GM23338 (cell line): ENCODE measurements around the gene CNDP1. TPM values are rescaled to one million over a fixed set of nuclear protein-coding genes. Genes with fewer than 3 reads are reported as not detected.

Experiments used
- ATAC-seq: fragments of 200-7000 bp; cut with Tn5 transposase; 3 replicates; pipeline ENCODE4 v1.9.1; 2020
- DNase-seq: peaks from one replicate; pipeline ENCODE4 v3.0.0-alpha.2; 2015; ENCODE audit warnings: low spot score
- H2AFZ ChIP-seq: fragments of 200-600 bp; sonication (generic); 2 replicates; pipeline ENCODE4 v1.8.0; 2016; ENCODE audit warnings: antibody characterized with exemption, mild to moderate bottlenecking, moderate library complexity
- H3F3A ChIP-seq: fragments of 200-600 bp; sonication (generic); replicated peaks from 2 replicates; pipeline ENCODE4 v1.8.0; 2017; ENCODE audit warnings: antibody characterized with exemption, mixed run types, low read depth
- H3K27ac ChIP-seq: fragments of 200-600 bp; sonication (generic); 2 replicates; pipeline ENCODE4 v1.6.1; 2016; ENCODE audit warnings: low read depth
- H3K27me3 ChIP-seq: fragments of 200-600 bp; sonication (generic); 2 replicates; pipeline ENCODE4 v1.8.0; 2016; ENCODE audit warnings: mild to moderate bottlenecking, mixed run types, moderate library complexity; ENCODE audit not compliant: insufficient read depth
- H3K36me3 ChIP-seq: fragments of 200-600 bp; sonication (generic); 2 replicates; pipeline ENCODE4 v1.8.0; 2016; ENCODE audit warnings: mild to moderate bottlenecking; ENCODE audit not compliant: insufficient read depth
- H3K4me1 ChIP-seq: fragments of 200-600 bp; sonication (generic); 2 replicates; pipeline ENCODE4 v1.8.0; 2016; ENCODE audit warnings: mild to moderate bottlenecking, moderate library complexity; ENCODE audit not compliant: insufficient read depth
- H3K4me2 ChIP-seq: fragments of 200-600 bp; sonication (generic); 2 replicates; pipeline ENCODE4 v1.7.1; 2017; ENCODE audit warnings: mixed run types
- H3K4me3 ChIP-seq: fragments of 200-600 bp; sonication (generic); 2 replicates; pipeline ENCODE4 v1.6.1; 2016; ENCODE audit warnings: mixed run types
- H3K79me2 ChIP-seq: fragments of 200-600 bp; sonication (generic); replicated peaks from 2 replicates; pipeline ENCODE4 v1.8.0; 2017; ENCODE audit warnings: mild to moderate bottlenecking; ENCODE audit not compliant: insufficient read depth
- H3K9me2 ChIP-seq: fragments of 200-600 bp; sonication (generic); 2 replicates; pipeline ENCODE4 v1.8.0; 2017; ENCODE audit not compliant: insufficient read depth
- H4K20me1 ChIP-seq: fragments of 200-600 bp; sonication (generic); replicated peaks from 2 replicates; pipeline ENCODE4 v1.8.0; 2017; ENCODE audit warnings: mild to moderate bottlenecking; ENCODE audit not compliant: insufficient read depth
- H3K27ac Mint-ChIP-seq: 2 replicates; pipeline ENCODE4 v1.8.0; 2020; ENCODE audit warnings: inconsistent platforms, mild to moderate bottlenecking, moderate library complexity, mixed read lengths
- H3K27me3 Mint-ChIP-seq: 3 replicates; pipeline ENCODE4 v1.8.0; 2022; ENCODE audit warnings: low read depth, mild to moderate bottlenecking, moderate library complexity, mixed read lengths, inconsistent platforms; ENCODE audit not compliant: insufficient read depth, poor library complexity
- H3K36me3 Mint-ChIP-seq: 3 replicates; pipeline ENCODE4 v1.8.0; 2021; ENCODE audit warnings: low read depth, mild to moderate bottlenecking, inconsistent platforms, moderate library complexity, mixed read lengths
- H3K4me1 Mint-ChIP-seq: 3 replicates; pipeline ENCODE4 v1.8.0; 2020; ENCODE audit warnings: mild to moderate bottlenecking, inconsistent platforms, mixed read lengths
- H3K4me3 Mint-ChIP-seq: 3 replicates; pipeline ENCODE4 v1.8.0; 2021; ENCODE audit warnings: moderate library complexity, mild to moderate bottlenecking, inconsistent platforms, mixed read lengths
- H3K9me3 Mint-ChIP-seq: 3 replicates; pipeline ENCODE4 v1.8.0; 2020; ENCODE audit warnings: moderate library complexity, mild to moderate bottlenecking, inconsistent platforms, mixed read lengths
- CREB1 ChIP-seq: fragments of 250-450 bp; sonication (Bioruptor Pico); IDR thresholded peaks from 2 replicates; pipeline ENCODE4 v1.5.0; 2020; ENCODE audit warnings: low read depth, mild to moderate bottlenecking, moderate library complexity
- CTCF ChIP-seq, 2 experiments: fragments of 200-600 bp in 1 of 2; sonication (generic) in 1 of 2; conservative IDR thresholded peaks; 2 replicates each; pipeline versions ENCODE4 v1.5.1 to v1.6.1; 2016 to 2017; ENCODE audit warnings: antibody characterized with exemption in 2 of 2, low read depth in 2 of 2, mild to moderate bottlenecking in 2 of 2, moderate library complexity in 1 of 2
- EZH2 ChIP-seq: fragments of 200-600 bp; sonication (generic); IDR thresholded peaks from one replicate; pipeline ENCODE4 v1.8.0; 2017; ENCODE audit warnings: antibody characterized with exemption, mild to moderate bottlenecking, low read depth; ENCODE audit not compliant: unreplicated experiment
- EZH2phosphoT487 ChIP-seq: fragments of 200-600 bp; sonication (generic); IDR thresholded peaks from one replicate; pipeline ENCODE4 v1.8.1; 2018; ENCODE audit warnings: antibody characterized with exemption; ENCODE audit not compliant: unreplicated experiment
- JUNB ChIP-seq: IDR thresholded peaks from one replicate; pipeline ENCODE4 v1.6.1; 2016; ENCODE audit warnings: antibody characterized with exemption; ENCODE audit not compliant: unreplicated experiment
- NANOG ChIP-seq: IDR thresholded peaks from 2 replicates; pipeline ENCODE4 v1.6.1; 2016; ENCODE audit warnings: antibody characterized with exemption, borderline replicate concordance
- POLR2AphosphoS5 ChIP-seq: IDR thresholded peaks from 2 replicates; pipeline ENCODE4 v1.6.1; 2016; ENCODE audit warnings: antibody characterized with exemption, low read depth
- REST ChIP-seq: IDR thresholded peaks from one replicate; pipeline ENCODE4 v1.6.1; 2018; ENCODE audit warnings: antibody characterized with exemption; ENCODE audit not compliant: unreplicated experiment
- STAT1 ChIP-seq: IDR thresholded peaks from one replicate; pipeline ENCODE4 v1.6.1; 2016; ENCODE audit warnings: antibody characterized with exemption; ENCODE audit not compliant: unreplicated experiment
- ZNF331 ChIP-seq: fragments of 250-450 bp; sonication (Bioruptor Pico); IDR thresholded peaks from 2 replicates; pipeline ENCODE4 v1.5.0; 2020; ENCODE audit warnings: low read depth, mild to moderate bottlenecking, moderate library complexity
- long read RNA-seq: library from polyadenylated mRNA; unstranded; transcript quantifications from one replicate; pipeline ENCODE4 v2.0.0, GENCODE V29; 2020; ENCODE audit not compliant: unreplicated experiment
- polyA plus RNA-seq: library from polyadenylated mRNA; unstranded; fragments of >200 nt; fragmentation: Nextera tagmentation; extraction: Ambion mirVana; gene quantifications from 2 replicates; pipeline ENCODE4 v1.2.1, GENCODE V29; 2016
- total RNA-seq: library from RNA; depleted of rRNA; stranded (reverse); fragments of >200 nt; shearing (Covaris generic); gene quantifications from 2 replicates; pipeline ENCODE4 v1.2.3, GENCODE V29; 2014; rRNA removed
- TF ChIP-seq, protein P1 (sequence below): fragments of 250-450 bp; sonication (Bioruptor Pico); IDR thresholded peaks from 2 replicates; pipeline ENCODE4 v1.5.0; 2020; ENCODE audit warnings: mild to moderate bottlenecking, moderate library complexity

Gene CNDP1, protein sequence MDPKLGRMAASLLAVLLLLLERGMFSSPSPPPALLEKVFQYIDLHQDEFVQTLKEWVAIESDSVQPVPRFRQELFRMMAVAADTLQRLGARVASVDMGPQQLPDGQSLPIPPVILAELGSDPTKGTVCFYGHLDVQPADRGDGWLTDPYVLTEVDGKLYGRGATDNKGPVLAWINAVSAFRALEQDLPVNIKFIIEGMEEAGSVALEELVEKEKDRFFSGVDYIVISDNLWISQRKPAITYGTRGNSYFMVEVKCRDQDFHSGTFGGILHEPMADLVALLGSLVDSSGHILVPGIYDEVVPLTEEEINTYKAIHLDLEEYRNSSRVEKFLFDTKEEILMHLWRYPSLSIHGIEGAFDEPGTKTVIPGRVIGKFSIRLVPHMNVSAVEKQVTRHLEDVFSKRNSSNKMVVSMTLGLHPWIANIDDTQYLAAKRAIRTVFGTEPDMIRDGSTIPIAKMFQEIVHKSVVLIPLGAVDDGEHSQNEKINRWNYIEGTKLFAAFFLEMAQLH
- total RNA-seq, result 0.03 TPM in 1 of 2 replicates, not detected in the other
- 0.11 TPM in 1 of 2 replicates, not detected in the other for polyA plus RNA-seq
- long read RNA-seq, result 0 reads

DNA sequence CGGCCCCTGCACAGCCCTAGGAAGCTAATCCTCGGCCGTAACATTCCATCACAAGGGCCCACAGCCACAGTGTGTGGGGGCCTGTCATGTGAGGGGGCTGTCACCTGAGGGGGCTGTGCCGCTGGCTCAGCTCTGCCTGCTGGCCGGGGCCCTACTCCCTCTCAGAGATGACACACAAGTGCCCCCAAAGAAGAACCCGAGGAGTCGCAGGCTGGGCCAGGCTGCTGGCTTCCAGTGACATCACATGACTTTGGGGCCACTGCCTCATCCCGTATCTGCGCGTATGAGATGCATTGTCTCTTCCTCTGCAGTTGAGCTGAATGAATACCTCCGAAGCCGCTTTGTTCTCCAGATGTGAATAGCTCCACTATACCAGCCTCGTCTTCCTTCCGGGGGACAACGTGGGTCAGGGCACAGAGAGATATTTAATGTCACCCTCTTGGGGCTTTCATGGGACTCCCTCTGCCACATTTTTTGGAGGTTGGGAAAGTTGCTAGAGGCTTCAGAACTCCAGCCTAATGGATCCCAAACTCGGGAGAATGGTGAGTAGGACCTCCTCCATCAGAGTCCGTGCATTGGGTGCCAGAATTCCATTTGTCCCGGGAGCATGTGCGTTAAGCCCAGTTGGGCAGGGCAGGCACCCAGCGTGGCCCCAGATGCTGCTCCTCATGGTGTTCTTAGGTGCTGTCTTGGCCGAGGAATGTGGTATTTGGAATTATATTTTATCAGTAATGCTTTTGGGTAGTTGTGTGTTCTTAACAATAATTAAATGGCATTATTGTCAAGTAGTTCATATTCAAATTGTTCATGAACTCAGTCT is at the start of gene CNDP1:
CNDP1 (plus strand) TSS at position 351 of the 820 bp plus-strand sequence; CDS start at position 519, 168 bp downstream.
- Mint-ChIP-seq H3K4me3 (no peak within 1 kb of the TSS), H3K27me3 (peaks cover 1% of the 10 kb centered on the region), H3K27ac (no peak within 1 kb of the TSS; the same call in 1 of the 2 replicates), H3K36me3 (no peaks in the 10 kb centered on the region; the same call in 2 of the 3 replicates), H3K4me1 (no peaks in the 10 kb centered on the region), H3K9me3 (no peaks in the 10 kb centered on the region; the same call in none of the 3 replicates)
- DNase-seq (no peak), ATAC-seq (peak; percentile 33; the same call in 2 of the 3 replicates)
- H3K27ac ChIP-seq, result no peak within 1 kb of the TSS
- TF ChIP-seq STAT1, result no peak
- no peak for TF ChIP-seq REST
- no peak for TF ChIP-seq POLR2AphosphoS5
- no peak for TF ChIP-seq CTCF (conservative IDR thresholded peaks at IDR 0.05; ENCODE audit: low read depth in 2 of 2)
- no peak for TF ChIP-seq NANOG
- TF ChIP-seq, protein P1, sequence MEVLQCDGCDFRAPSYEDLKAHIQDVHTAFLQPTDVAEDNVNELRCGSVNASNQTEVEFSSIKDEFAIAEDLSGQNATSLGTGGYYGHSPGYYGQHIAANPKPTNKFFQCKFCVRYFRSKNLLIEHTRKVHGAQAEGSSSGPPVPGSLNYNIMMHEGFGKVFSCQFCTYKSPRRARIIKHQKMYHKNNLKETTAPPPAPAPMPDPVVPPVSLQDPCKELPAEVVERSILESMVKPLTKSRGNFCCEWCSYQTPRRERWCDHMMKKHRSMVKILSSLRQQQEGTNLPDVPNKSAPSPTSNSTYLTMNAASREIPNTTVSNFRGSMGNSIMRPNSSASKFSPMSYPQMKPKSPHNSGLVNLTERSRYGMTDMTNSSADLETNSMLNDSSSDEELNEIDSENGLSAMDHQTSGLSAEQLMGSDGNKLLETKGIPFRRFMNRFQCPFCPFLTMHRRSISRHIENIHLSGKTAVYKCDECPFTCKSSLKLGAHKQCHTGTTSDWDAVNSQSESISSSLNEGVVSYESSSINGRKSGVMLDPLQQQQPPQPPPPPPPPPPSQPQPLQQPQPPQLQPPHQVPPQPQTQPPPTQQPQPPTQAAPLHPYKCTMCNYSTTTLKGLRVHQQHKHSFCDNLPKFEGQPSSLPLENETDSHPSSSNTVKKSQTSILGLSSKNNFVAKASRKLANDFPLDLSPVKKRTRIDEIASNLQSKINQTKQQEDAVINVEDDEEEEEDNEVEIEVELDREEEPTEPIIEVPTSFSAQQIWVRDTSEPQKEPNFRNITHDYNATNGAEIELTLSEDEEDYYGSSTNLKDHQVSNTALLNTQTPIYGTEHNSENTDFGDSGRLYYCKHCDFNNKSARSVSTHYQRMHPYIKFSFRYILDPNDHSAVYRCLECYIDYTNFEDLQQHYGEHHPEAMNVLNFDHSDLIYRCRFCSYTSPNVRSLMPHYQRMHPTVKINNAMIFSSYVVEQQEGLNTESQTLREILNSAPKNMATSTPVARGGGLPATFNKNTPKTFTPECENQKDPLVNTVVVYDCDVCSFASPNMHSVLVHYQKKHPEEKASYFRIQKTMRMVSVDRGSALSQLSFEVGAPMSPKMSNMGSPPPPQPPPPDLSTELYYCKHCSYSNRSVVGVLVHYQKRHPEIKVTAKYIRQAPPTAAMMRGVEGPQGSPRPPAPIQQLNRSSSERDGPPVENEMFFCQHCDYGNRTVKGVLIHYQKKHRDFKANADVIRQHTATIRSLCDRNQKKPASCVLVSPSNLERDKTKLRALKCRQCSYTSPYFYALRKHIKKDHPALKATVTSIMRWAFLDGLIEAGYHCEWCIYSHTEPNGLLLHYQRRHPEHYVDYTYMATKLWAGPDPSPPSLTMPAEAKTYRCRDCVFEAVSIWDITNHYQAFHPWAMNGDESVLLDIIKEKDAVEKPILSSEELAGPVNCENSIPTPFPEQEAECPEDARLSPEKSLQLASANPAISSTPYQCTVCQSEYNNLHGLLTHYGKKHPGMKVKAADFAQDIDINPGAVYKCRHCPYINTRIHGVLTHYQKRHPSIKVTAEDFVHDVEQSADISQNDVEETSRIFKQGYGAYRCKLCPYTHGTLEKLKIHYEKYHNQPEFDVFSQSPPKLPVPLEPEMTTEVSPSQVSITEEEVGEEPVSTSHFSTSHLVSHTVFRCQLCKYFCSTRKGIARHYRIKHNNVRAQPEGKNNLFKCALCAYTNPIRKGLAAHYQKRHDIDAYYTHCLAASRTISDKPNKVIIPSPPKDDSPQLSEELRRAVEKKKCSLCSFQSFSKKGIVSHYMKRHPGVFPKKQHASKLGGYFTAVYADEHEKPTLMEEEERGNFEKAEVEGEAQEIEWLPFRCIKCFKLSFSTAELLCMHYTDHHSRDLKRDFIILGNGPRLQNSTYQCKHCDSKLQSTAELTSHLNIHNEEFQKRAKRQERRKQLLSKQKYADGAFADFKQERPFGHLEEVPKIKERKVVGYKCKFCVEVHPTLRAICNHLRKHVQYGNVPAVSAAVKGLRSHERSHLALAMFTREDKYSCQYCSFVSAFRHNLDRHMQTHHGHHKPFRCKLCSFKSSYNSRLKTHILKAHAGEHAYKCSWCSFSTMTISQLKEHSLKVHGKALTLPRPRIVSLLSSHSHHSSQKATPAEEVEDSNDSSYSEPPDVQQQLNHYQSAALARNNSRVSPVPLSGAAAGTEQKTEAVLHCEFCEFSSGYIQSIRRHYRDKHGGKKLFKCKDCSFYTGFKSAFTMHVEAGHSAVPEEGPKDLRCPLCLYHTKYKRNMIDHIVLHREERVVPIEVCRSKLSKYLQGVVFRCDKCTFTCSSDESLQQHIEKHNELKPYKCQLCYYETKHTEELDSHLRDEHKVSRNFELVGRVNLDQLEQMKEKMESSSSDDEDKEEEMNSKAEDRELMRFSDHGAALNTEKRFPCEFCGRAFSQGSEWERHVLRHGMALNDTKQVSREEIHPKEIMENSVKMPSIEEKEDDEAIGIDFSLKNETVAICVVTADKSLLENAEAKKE, result no peak
- TF ChIP-seq EZH2, result no peak
- TF ChIP-seq JUNB, result no peak
- no peak for TF ChIP-seq ZNF331 (CRISPR knock-in tag)
- TF ChIP-seq EZH2phosphoT487, result no peak
- no peak for TF ChIP-seq CREB1
- no peak within 1 kb of the TSS for H3K4me2 ChIP-seq
- H3F3A ChIP-seq, result no peaks in the 10 kb centered on the region
- H2AFZ ChIP-seq, result no peak within 1 kb of the TSS
- no peak within 1 kb of the TSS for H3K4me3 ChIP-seq
- H3K79me2 ChIP-seq, result no peaks in the 10 kb centered on the region
- H4K20me1 ChIP-seq, result no peaks in the 10 kb centered on the region
- H3K36me3 ChIP-seq, result no peaks in the 10 kb centered on the region
- H3K4me1 ChIP-seq, result no peaks in the 10 kb centered on the region
- H3K9me2 ChIP-seq, result 0 out of 2 replicates have a peak, but pooled peaks cover 4% of the 10 kb centered on the region
- H3K27me3 ChIP-seq, result no peaks in the 10 kb centered on the region
